DND-41 (cell line): ENCODE measurements around the gene PLIN4.

Source experiments
- ATAC-seq: fragments of 200-7000 bp; cut with Tn5 transposase; 3 replicates; pipeline ENCODE4 v1.9.1; 2021; ENCODE audit warnings: low read depth; ENCODE audit not compliant: insufficient read depth
- DNase-seq: peaks from one replicate; pipeline ENCODE4 v3.0.0-alpha.2; 2020
- H2AFZ ChIP-seq: 2 replicates; pipeline ENCODE4 v1.6.0; 2012; ENCODE audit warnings: low read depth, low read length
- H3K27ac ChIP-seq: 2 replicates; pipeline ENCODE4 v1.5.1; 2012; ENCODE audit warnings: low read length, inconsistent platforms
- H3K27me3 ChIP-seq: fragments of 200-600 bp; sonication (generic); 2 replicates; pipeline ENCODE4 v1.6.0; 2012; ENCODE audit warnings: low read length, mild to moderate bottlenecking, inconsistent platforms; ENCODE audit not compliant: insufficient read depth, poor library complexity
- H3K36me3 ChIP-seq: 2 replicates; pipeline ENCODE4 v1.5.1; 2012; ENCODE audit warnings: low read length, inconsistent platforms; ENCODE audit not compliant: insufficient read depth
- H3K4me1 ChIP-seq: 2 replicates; pipeline ENCODE4 v1.5.1; 2012; ENCODE audit warnings: mild to moderate bottlenecking, low read length; ENCODE audit not compliant: insufficient read depth
- H3K4me2 ChIP-seq: 2 replicates; pipeline ENCODE4 v1.6.0; 2012; ENCODE audit warnings: mild to moderate bottlenecking, moderate library complexity, low read length, inconsistent platforms; ENCODE audit not compliant: insufficient read depth
- H3K4me3 ChIP-seq, 2 experiments: fragments of 200-600 bp in 1 of 2; shearing (Covaris generic) in 1 of 2; 2 replicates each; pipeline ENCODE4 v1.5.1; 2012 to 2016; ENCODE audit warnings: inconsistent platforms in 2 of 2, low read length in 2 of 2, mild to moderate bottlenecking in 2 of 2, low read depth in 1 of 2, moderate library complexity in 1 of 2
- H3K79me2 ChIP-seq: 2 replicates; pipeline ENCODE4 v1.6.0; 2012; ENCODE audit warnings: low read length, inconsistent platforms; ENCODE audit not compliant: insufficient read depth
- H3K9ac ChIP-seq: 2 replicates; pipeline ENCODE4 v1.6.0; 2012; ENCODE audit warnings: low read depth, mild to moderate bottlenecking, inconsistent platforms, low read length, moderate library complexity
- H3K9me3 ChIP-seq: 2 replicates; pipeline ENCODE4 v1.5.1; 2012; ENCODE audit warnings: low read length, moderate library complexity, mild to moderate bottlenecking, inconsistent platforms; ENCODE audit not compliant: insufficient read depth, severe bottlenecking
- H4K20me1 ChIP-seq: 2 replicates; pipeline ENCODE4 v1.6.0; 2012; ENCODE audit warnings: low read length; ENCODE audit not compliant: insufficient read depth
- CTCF ChIP-seq: IDR thresholded peaks from 2 replicates; pipeline ENCODE4 v1.5.1; 2012; ENCODE audit warnings: borderline replicate concordance, low read length, moderate library complexity, mild to moderate bottlenecking; ENCODE audit not compliant: poor library complexity, severe bottlenecking; ENCODE audit errors: extremely low read depth
- EZH2 ChIP-seq: IDR thresholded peaks from 3 replicates; pipeline ENCODE4 v1.6.1; 2012; ENCODE audit warnings: borderline replicate concordance, low read depth, mild to moderate bottlenecking, moderate library complexity, low read length, inconsistent platforms; ENCODE audit not compliant: severe bottlenecking

PLIN4 gene

GRCh38 chr19:4507804-4508203, 10.5 kb downstream of the PLIN4 start:
- Histone ChIP-seq H3K36me3 (peaks cover 33% of the 10 kb centered on the region), H3K4me2 (no peak overlapping the region), H2AFZ (no peak overlapping the region), H3K4me3 (no peak overlapping the region), H3K4me1 (no peaks in the 10 kb centered on the region), H3K79me2 (no peaks in the 10 kb centered on the region), H3K9ac (no peak overlapping the region), H3K27ac (no peak overlapping the region), H3K27me3 (no peaks in the 10 kb centered on the region), H4K20me1 (no peaks in the 10 kb centered on the region), H3K9me3 (no peaks in the 10 kb centered on the region)
- no peak for TF ChIP-seq CTCF
- TF ChIP-seq EZH2: no peak
- ATAC-seq (no peak), DNase-seq (no peak)

- no peak for ATAC-seq
- TF ChIP-seq CTCF (no peak), EZH2 (no peak)
- Histone ChIP-seq H3K27ac (no peak overlapping the region), H3K36me3 (peaks cover 40% of the 10 kb centered on the region), H3K9me3 (no peaks in the 10 kb centered on the region), H4K20me1 (no peaks in the 10 kb centered on the region), H3K9ac (no peak overlapping the region), H3K4me1 (no peaks in the 10 kb centered on the region), H2AFZ (no peak overlapping the region), H3K4me2 (no peak overlapping the region), H3K27me3 (no peaks in the 10 kb centered on the region), H3K79me2 (no peaks in the 10 kb centered on the region), H3K4me3 (no peak overlapping the region)
- no peak for DNase-seq
Observed at GRCh38 chr19:4507150-4507452, 11.2 kb downstream of the PLIN4 start.

DNA sequence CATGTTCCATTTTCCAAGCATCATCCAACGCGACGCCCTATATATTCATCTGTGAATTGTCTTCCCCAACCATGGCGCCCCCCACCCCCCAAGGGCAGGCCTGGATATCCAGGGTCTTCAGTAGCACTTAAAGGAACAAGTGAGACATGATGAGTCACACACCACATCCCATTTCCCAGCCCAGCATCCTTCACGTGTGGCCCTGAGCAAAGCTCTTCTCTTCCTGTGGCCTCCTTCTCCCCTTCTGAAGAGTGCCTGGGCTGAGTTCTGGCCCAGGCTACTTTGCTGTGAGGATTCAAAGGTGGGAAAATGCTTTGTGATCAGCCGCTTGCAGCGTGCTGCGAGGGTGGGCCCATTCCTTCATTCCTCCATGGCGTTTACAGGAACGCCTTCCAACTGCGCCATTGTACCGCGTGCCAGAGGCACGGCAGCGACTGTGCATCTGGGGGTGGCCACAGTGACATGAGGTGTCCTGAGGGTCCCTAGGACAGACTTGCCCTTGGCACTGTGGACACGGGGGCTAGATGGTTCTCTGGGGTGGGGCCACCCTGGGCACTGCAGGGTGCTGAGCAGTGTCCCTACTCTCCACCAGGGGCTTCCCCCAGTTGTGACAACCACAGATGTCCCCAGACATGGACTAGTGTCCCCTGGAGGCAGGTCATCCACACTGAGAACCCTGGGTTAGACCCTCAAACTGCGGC, 11.7 kb downstream of the PLIN4 start:
- H3K4me3 ChIP-seq: no peak overlapping the region
- TF ChIP-seq EZH2: no peak
- H3K9me3 ChIP-seq: no peaks in the 10 kb centered on the region
- peaks cover 44% of the 10 kb centered on the region for H3K36me3 ChIP-seq
- ATAC-seq: 0 out of 3 replicates have a peak, but pooled peaks have one; percentile 16
- H3K9ac ChIP-seq: no peak overlapping the region
- H3K27ac ChIP-seq: no peak overlapping the region
- DNase-seq: no peak
- H2AFZ ChIP-seq: no peak overlapping the region
- no peaks in the 10 kb centered on the region for H3K79me2 ChIP-seq
- H4K20me1 ChIP-seq: 0 out of 2 replicates have a peak, but pooled peaks cover 2% of the 10 kb centered on the region
- H3K4me1 ChIP-seq: no peaks in the 10 kb centered on the region
- no peaks in the 10 kb centered on the region for H3K27me3 ChIP-seq
- H3K4me2 ChIP-seq: no peak overlapping the region

GRCh38 chr19:4505570-4506448, 12.5 kb downstream of the PLIN4 start:
- H3K9me3 ChIP-seq: no peaks in the 10 kb centered on the region
- H2AFZ ChIP-seq: no peak overlapping the region
- TF ChIP-seq EZH2 (no peak), CTCF (no peak)
- H3K4me2 ChIP-seq: no peak overlapping the region
- no peaks in the 10 kb centered on the region for H3K4me1 ChIP-seq
- H3K27me3 ChIP-seq: no peaks in the 10 kb centered on the region
- H3K27ac ChIP-seq: no peak overlapping the region
- H3K36me3 ChIP-seq: peaks cover 52% of the 10 kb centered on the region
- ATAC-seq (no peak), DNase-seq (no peak)
- H3K4me3 ChIP-seq: no peak overlapping the region
- H3K79me2 ChIP-seq: no peaks in the 10 kb centered on the region
- H4K20me1 ChIP-seq: 0 out of 2 replicates have a peak, but pooled peaks cover 4% of the 10 kb centered on the region
- no peak overlapping the region for H3K9ac ChIP-seq
